Heart left ventricle (tissue), 13 donors: Measurements from ENCODE around the gene HS3ST6.

ENCODE experiments used
- CTCF ChIP-seq, 12 donors: fragments of 200-600 bp; sonication (generic) in 4 of 12; IDR thresholded peaks; one replicate each; pipeline versions ENCODE4 v1.5.0 to v1.8.0; 2018 to 2022; ENCODE audit warnings: antibody characterized with exemption in 12 of 12, mild to moderate bottlenecking in 5 of 12
- POLR2A ChIP-seq, 2 donors: fragments of 450-650 bp; IDR thresholded peaks; one replicate each; pipeline ENCODE4 v1.6.1; 2017; ENCODE audit warnings: antibody characterized with exemption in 2 of 2, mild to moderate bottlenecking in 2 of 2, moderate library complexity in 2 of 2
- donor health status: ischemic (EF 13 %, LVEDD 7.1; RV severe dilation, severe dysfunction).
- donor health status: DM: no; HTN: yes; CAD: no.
- donor health status: DM: no; HTN: no; CAD: no.
- donor health status: ischemic (EF 25% LVEDD 6.9; RV normal size, moderate dysfunction).
- donor health status: ischemic (EF 25% LVEDD 5.7; RV mildly dilated, moderate dysfunction).
- donor health status: ischemic (EF 35%, LVEDD 5.7; RV mildly dilated, moderate dysfunction).
- donor health status: nonischemic (EF 11% LVEDD 7.7; RV severe dilation, severe dysfunction).
- donor health status: DM: yes; HTN: yes; CAD: no.
- donor health status: PGD.
- donor health status: ischemic (EF 29% LVEDD 5.4; RV normal size, mild dysfunction).
- donor health status: nonischemic (EF 23%, LVEDD 6.1; RV moderate dilation, normal function).

- TF ChIP-seq CTCF (IDR thresholded peaks at IDR 0.05) = no peak
- TF ChIP-seq POLR2A (IDR thresholded peaks at IDR 0.05) = no peak
Observed at GRCh38 chr16:1933097-1933661, 15.0 kb upstream of the HS3ST6 start.
